SH-SY5Y (cell line): ENCODE measurements around the gene TMEM243.

Experiments used
- GATA2 ChIP-seq: IDR thresholded peaks from 2 replicates; pipeline ENCODE4 v1.6.1; 2011; ENCODE audit warnings: mild to moderate bottlenecking, low read depth, low read length
- GATA3 ChIP-seq: IDR thresholded peaks from 2 replicates; pipeline ENCODE4 v1.6.1; 2011; ENCODE audit warnings: low read depth, mild to moderate bottlenecking, low read length, moderate library complexity

GRCh38 chr7:87231258-87231657, 11.7 kb upstream of the TMEM243 start:
- no peak for TF ChIP-seq GATA2
- no peak for TF ChIP-seq GATA3
